EH (cell line): Measurements from ENCODE around the gene METTL23.
A peak's percentile ranks its signal among the peaks of the same experiment; 100 is the strongest.
"Not testable (repeated sequence)": the region's sequence is repeated elsewhere in the genome, so short reads cannot be mapped to it uniquely, and the experiment has no call there.

ENCODE experiments used
- DNase-seq: peaks from one replicate; pipeline ENCODE4 v3.0.0-alpha.2; 2015; ENCODE audit warnings: low read depth

METTL23 gene

GRCh38 chr17:76735006-76735405 lies 8.4 kb downstream of the METTL23 start:
- peak; percentile 56 for DNase-seq

- DNase-seq = no peak
These were observed 9.1 kb downstream of the METTL23 start for GRCh38 chr17:76735586-76736348.

GRCh38 chr17:76736349-76737081 lies 9.9 kb downstream of the METTL23 start:
- DNase-seq = peak; percentile 77

- peak; percentile 98 for DNase-seq
These were observed 10.5 kb downstream of the METTL23 start, which contains the start of gene SRSF2 for GRCh38 chr17:76737082-76737675. TSS of gene SRSF2 (minus strand) at chr17:76737331. CDS start at chr17:76737160, 171 bp downstream.

GRCh38 chr17:76737676-76738467 lies 11.2 kb downstream of the METTL23 start, which contains the start of gene MFSD11:
TSS of gene MFSD11 (plus strand) at chr17:76738119. CDS start at chr17:76738353, 234 bp downstream.
- DNase-seq = peak; percentile 93

GRCh38 chr17:76738468-76738850 lies 11.8 kb downstream of the METTL23 start:
- DNase-seq = no peak

GRCh38 chr17:76739568-76740115 lies 13.0 kb downstream of the METTL23 start:
- not testable (repeated sequence) for DNase-seq

GRCh38 chr17:76740329-76741118 lies 13.9 kb downstream of the METTL23 start:
- no peak for DNase-seq

GRCh38 chr17:76742958-76743357 lies 16.3 kb downstream of the METTL23 start:
- no peak for DNase-seq

- no peak for DNase-seq
These were observed 18.1 kb downstream of the METTL23 start for GRCh38 chr17:76744747-76745146.

GRCh38 chr17:76745785-76746184 lies 19.1 kb downstream of the METTL23 start:
- peak; percentile 46 for DNase-seq

- no peak for DNase-seq
These were observed 21.2 kb downstream of the METTL23 start for GRCh38 chr17:76747716-76748363.

- DNase-seq = no peak
These were observed 22.0 kb downstream of the METTL23 start for GRCh38 chr17:76748657-76749056.

GRCh38 chr17:76751416-76751993 lies 24.9 kb downstream of the METTL23 start:
- no peak for DNase-seq

GRCh38 chr17:76752006-76752405 lies 25.4 kb downstream of the METTL23 start:
- no peak for DNase-seq

- DNase-seq = no peak
These were observed 26.7 kb downstream of the METTL23 start for GRCh38 chr17:76753061-76753961.

GRCh38 chr17:76755285-76755684 lies 28.6 kb downstream of the METTL23 start:
- no peak for DNase-seq

GRCh38 chr17:76757256-76757655 lies 30.6 kb downstream of the METTL23 start:
- DNase-seq = peak; percentile 23

- no peak for DNase-seq
These were observed 31.9 kb downstream of the METTL23 start for GRCh38 chr17:76758570-76758969.
